OCI-LY3 (cell line): ENCODE measurements around the gene IFFO2.

Source experiments
- EZH2phosphoT487 ChIP-seq: fragments of 200-600 bp; shearing (Covaris generic); IDR thresholded peaks from 2 replicates; pipeline ENCODE4 v1.6.1; 2018; ENCODE audit warnings: antibody characterized with exemption, mixed run types, low read depth
- TF ChIP-seq, protein P1 (sequence below): fragments of 200-600, 300-600 bp; sonication (generic); IDR thresholded peaks from 2 replicates; pipeline ENCODE4 v1.5.1; 2014; ENCODE audit warnings: antibody characterized with exemption, low read length, low read depth

GRCh38 chr1:18877282-18877681 is 79.2 kb downstream of the IFFO2 start:
- no peak for TF ChIP-seq EZH2phosphoT487
- TF ChIP-seq, protein P1, sequence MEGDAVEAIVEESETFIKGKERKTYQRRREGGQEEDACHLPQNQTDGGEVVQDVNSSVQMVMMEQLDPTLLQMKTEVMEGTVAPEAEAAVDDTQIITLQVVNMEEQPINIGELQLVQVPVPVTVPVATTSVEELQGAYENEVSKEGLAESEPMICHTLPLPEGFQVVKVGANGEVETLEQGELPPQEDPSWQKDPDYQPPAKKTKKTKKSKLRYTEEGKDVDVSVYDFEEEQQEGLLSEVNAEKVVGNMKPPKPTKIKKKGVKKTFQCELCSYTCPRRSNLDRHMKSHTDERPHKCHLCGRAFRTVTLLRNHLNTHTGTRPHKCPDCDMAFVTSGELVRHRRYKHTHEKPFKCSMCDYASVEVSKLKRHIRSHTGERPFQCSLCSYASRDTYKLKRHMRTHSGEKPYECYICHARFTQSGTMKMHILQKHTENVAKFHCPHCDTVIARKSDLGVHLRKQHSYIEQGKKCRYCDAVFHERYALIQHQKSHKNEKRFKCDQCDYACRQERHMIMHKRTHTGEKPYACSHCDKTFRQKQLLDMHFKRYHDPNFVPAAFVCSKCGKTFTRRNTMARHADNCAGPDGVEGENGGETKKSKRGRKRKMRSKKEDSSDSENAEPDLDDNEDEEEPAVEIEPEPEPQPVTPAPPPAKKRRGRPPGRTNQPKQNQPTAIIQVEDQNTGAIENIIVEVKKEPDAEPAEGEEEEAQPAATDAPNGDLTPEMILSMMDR: no peak
